Small intestine (tissue), 7 donors: ENCODE results near the gene ADAMTS15. TPM values are rescaled to one million over a fixed set of nuclear protein-coding genes. Genes with fewer than 3 reads are reported as not detected.

Experiments used
- DNase-seq, 2 donors: peaks; one replicate each; pipeline versions ENCODE4 v3.0.0 to v3.0.0-alpha.2; 2013
- FAIRE-seq: peaks from 2 replicates; lab custom pipeline; 2012; peaks lifted over from hg19 to GRCh38; lab: Jason Lieb, UNC
- H3K27ac ChIP-seq, 3 donors: one replicate each; pipeline ENCODE4 v1.5.1; 2013; ENCODE audit warnings: low read length in 2 of 3, mild to moderate bottlenecking in 2 of 3, control low read depth in 1 of 3, inconsistent platforms in 1 of 3, low read depth in 1 of 3, moderate library complexity in 1 of 3
- H3K27me3 ChIP-seq, 3 donors: one replicate each; pipeline ENCODE4 v1.6.1; 2013; ENCODE audit warnings: low read length in 3 of 3, inconsistent platforms in 1 of 3; ENCODE audit not compliant: control insufficient read depth in 3 of 3, insufficient read depth in 3 of 3
- H3K36me3 ChIP-seq, 3 donors: one replicate each; pipeline ENCODE4 v1.6.1; 2013; ENCODE audit warnings: low read length in 3 of 3, inconsistent platforms in 1 of 3, low read depth in 1 of 3, mild to moderate bottlenecking in 1 of 3, moderate library complexity in 1 of 3; ENCODE audit not compliant: control insufficient read depth in 3 of 3, insufficient read depth in 2 of 3
- H3K4me1 ChIP-seq, 3 donors: one replicate each; pipeline ENCODE4 v1.6.1; 2013; ENCODE audit warnings: low read length in 2 of 3, inconsistent platforms in 1 of 3, low read depth in 1 of 3, mild to moderate bottlenecking in 1 of 3, moderate library complexity in 1 of 3; ENCODE audit not compliant: control insufficient read depth in 3 of 3, insufficient read depth in 2 of 3
- H3K4me3 ChIP-seq, 3 donors: one replicate each; pipeline ENCODE4 v1.5.1; 2013; ENCODE audit warnings: low read length in 3 of 3, control low read depth in 1 of 3, inconsistent platforms in 1 of 3, low read depth in 1 of 3, mild to moderate bottlenecking in 1 of 3, moderate library complexity in 1 of 3
- H3K9me3 ChIP-seq, 2 donors: one replicate each; pipeline ENCODE4 v1.6.1; 2013; ENCODE audit warnings: low read depth in 1 of 2, low read length in 1 of 2; ENCODE audit not compliant: control insufficient read depth in 2 of 2, insufficient read depth in 1 of 2
- WGBS, 3 donors: extraction: QIAGEN DNeasy Blood & Tissue Kit; methylation state at CpG; one replicate each; pipeline ENCODE4 v1.1.7; 2013; 5-methylcytosine and 5-hydroxymethylcytosine counted together
- polyA plus RNA-seq, 4 donors: library from polyadenylated mRNA; stranded (reverse) in 3 of 4; unstranded in 1 of 4; fragments of 200-250 nt in 3 of 4; fragments of 120-200 nt in 1 of 4; gene quantifications; one replicate each; pipeline versions ENCODE4 v1.2.1 to v1.2.3, GENCODE V29; 2013
- donor health status: healthy with polysubstance abuse.
- donor health status: control.
- donor health status: control.
- donor health status: Bipolar disorder and iron deficiency.
- donor health status: healthy.

ADAMTS15 gene
- polyA plus RNA-seq, 4 donors: 0.27 to 13.6 (median 7.2) TPM; not detected in 1

DNA sequence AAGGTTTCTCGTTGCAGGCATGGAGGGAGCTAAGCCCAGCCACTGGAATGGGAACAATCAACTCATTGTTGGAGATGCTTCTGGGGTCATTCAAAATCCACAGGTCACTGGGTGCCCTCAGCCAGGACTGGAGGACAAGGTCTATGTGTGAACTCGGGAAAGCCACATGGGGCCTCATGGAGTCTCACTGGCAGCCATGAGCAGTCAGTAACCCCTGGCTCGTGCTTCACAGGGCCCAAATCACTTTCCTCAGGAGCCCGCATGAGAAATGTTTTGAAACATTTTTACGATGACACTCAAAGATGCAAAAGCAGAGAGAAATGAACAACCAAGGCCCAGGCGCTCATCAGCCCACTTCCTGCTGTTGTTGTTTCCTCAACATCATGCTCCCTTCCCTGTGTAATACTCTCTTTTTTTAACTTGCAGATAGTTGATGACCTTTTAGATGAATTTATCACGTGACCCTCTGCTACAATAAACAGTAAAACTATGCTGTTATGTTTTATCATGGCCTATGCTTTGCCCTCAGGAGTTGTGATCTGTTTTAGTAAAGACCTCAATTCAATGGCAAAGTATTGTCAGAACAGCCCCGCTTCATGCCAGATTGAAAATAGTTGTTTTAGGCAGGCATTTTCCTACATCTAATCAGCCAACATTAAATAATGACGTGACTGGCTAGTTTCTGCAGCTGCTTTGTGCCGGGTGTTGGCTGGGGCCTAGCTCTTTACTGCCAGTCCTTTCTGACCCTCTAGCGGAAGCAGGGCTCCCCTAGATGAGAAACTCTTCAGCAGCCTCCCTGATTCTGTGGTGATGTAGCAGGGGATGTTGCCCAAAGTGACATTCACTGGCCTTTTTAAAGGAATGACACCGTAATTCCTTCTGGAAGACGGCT lies 39.7 kb downstream of the ADAMTS15 start:
- FAIRE-seq (no peak), DNase-seq (peak; percentile 35 to 44)
- Histone ChIP-seq H3K27me3 (no peaks in the 10 kb centered on the region), H3K4me1 (peaks cover 3 to 35% (median 6%) of the 10 kb centered on the region in 3 donors), H3K27ac (peak overlapping the region in 1 of 3 donors; percentile 81), H3K9me3 (no peaks in the 10 kb centered on the region), H3K36me3 (no peaks in the 10 kb centered on the region), H3K4me3 (no peak overlapping the region)
- 47 to 62% (median 55%) methylated on average over 13 of the region's 13 CpGs for WGBS, 3 donors

DNA sequence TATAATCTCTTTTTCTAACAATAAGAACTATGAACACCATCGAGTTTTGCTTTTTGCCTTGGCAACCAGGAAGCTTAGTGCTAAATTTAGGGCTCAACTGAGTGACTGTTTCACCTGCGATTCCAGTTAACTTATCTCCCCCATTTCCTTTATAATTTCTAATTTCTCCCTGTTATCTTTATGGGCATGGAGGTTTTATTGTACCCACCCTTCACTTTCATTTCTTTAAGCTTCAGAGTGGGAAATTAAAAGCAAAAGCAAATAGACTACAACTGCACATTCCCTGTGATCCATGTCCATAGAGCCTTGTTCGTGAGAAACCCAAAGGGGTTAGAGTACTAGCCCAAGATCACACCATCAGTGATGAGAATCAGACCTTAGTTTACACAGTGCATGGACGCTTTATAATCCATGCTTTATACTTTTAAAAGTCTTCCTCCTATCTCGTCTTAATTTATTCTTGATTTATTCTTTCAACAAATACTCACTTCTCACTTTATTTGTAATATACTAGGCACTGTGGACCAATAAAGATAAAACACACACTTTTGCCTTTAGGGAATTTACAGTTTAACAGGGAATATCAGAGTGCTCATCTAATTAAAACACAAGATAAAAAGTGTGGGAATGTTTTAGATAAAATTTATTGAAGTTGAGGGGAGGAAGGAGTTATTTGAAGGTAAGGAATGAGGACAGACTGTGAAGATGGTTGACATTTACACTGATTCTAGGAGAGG lies 40.6 kb downstream of the ADAMTS15 start:
- H3K4me1 ChIP-seq: peaks cover 3 to 35% (median 6%) of the 10 kb centered on the region in 3 donors
- H3K9me3 ChIP-seq: no peaks in the 10 kb centered on the region
- peak overlapping the region in 2 of 3 donors; percentile 27 to 81 for H3K27ac ChIP-seq
- H3K36me3 ChIP-seq: no peaks in the 10 kb centered on the region
- no peak overlapping the region for H3K4me3 ChIP-seq
- FAIRE-seq (no peak), DNase-seq (peak; percentile 59 to 71)
- WGBS, 3 donors: 11 to 58% (median 37%) methylated on average over 5 of the region's 5 CpGs
- no peaks in the 10 kb centered on the region for H3K27me3 ChIP-seq

DNA sequence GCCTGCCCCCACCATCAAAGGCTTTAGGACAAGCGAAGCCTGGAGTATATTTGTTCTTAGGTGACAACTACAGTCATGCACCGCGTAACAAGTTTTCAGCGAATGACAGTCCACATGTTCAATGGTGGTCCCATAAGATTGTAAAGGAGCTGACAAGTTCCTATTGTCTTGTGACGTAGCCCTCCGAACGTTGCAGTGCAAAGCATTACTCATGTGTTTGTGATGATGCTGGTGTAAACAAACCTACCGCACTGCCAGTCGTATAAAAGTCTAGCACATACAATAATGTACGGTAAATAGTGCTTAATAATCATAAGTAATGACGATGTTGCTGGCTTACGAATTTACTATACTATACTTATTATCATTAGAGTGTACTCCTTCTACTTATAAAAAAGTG lies 41.3 kb downstream of the ADAMTS15 start:
- no peak overlapping the region for H3K27ac ChIP-seq
- FAIRE-seq (no peak), DNase-seq (no peak)
- WGBS, 3 donors: 87 to 91% (median 88%) methylated on average over 12 of the region's 12 CpGs
- no peak overlapping the region for H3K4me3 ChIP-seq
- no peaks in the 10 kb centered on the region for H3K27me3 ChIP-seq
- H3K9me3 ChIP-seq: no peaks in the 10 kb centered on the region
- H3K36me3 ChIP-seq: no peaks in the 10 kb centered on the region
- H3K4me1 ChIP-seq: peaks cover 3 to 35% (median 6%) of the 10 kb centered on the region in 3 donors

DNA sequence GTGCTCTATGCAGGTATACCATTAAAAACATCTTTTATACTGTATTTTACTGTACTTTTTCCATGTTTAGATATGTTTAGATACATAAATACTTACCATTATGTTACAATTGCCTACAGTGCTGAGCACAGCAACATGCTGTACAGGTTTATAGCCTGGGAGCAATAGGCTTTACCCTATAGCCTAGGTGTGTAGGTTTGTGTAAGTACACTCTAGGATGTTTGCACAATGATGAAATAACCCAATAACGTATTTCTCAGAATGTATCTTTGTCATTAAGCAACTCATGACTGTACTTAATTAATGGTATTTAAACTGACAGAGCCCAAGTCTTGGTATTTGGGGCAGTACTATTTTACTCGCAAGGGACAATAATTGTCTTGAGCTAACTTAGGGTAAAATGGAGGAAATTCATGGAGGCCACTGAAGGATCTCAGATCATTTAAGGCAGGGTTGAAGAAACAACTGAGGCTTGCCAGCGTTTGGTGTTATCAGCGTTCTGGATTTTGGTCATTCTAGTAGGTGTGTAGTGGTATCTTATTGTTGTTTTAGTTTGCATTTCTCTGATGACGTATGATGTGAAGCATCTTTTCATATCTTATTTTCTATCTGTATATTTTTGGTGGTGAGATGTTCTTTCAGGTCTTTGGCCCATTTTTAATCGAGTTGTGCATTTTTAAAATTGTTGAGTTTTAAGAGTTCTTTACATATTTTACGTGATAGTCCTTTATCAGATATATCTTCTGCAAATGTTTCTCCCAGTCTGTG lies 42.4 kb downstream of the ADAMTS15 start:
- Histone ChIP-seq H3K27me3 (no peaks in the 10 kb centered on the region), H3K4me3 (no peak overlapping the region), H3K4me1 (peaks cover 3 to 35% (median 6%) of the 10 kb centered on the region in 3 donors), H3K9me3 (no peaks in the 10 kb centered on the region), H3K27ac (no peak overlapping the region), H3K36me3 (no peaks in the 10 kb centered on the region)
- whole genome bisulfite sequencing, 3 donors: 76 to 84% (median 83%) methylated on average over 7 of the region's 7 CpGs
- DNase-seq (peak; percentile 22 to 62), FAIRE-seq (no peak)

DNA sequence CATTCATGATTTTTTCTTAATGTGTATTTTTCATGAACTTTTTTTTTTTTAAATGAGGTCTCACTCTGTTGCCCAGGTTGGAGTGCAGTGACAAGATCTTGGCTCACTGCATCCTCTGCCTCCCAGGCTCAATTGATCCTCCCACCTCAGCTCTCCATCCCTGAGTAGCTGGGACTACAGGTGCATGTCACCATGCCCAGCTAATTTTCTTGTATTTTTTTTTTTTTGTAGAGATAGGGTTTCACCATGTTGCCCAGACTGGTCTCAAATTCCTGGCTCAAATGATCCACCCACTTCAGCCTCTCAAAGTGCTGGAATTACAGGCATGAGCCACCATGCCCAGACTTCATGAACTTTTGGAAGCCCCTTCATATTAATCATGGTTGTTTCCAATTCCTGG lies 49.7 kb downstream of the ADAMTS15 start:
- DNase-seq: no peak
- FAIRE-seq: no peak
- Histone ChIP-seq H3K9me3 (peaks cover 0 to 8% of the 10 kb centered on the region in 2 donors), H3K4me3 (no peak overlapping the region), H3K27me3 (peaks cover 0 to 2% (median 0%) of the 10 kb centered on the region in 3 donors), H3K4me1 (no peaks in the 10 kb centered on the region), H3K36me3 (no peaks in the 10 kb centered on the region), H3K27ac (no peak overlapping the region)

DNA sequence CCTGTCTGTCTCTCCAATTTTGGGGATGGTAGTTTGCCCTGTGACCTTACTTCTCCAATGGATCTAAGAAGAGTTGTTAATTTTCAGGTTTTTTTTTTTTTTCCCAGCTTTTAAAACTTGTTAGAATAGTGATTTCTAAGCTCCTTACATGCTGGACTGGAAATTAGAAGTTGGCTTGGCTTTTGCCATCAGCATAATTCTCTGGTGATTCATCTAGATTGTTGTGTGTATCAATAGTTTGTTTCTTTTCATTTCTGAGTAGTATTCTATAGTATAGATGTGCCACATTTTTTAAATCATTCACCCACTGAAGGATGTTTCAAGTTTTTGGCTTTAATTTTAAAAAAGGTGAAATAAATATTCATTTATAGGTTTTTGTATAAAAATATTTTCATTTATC lies 51.4 kb downstream of the ADAMTS15 start:
- no peak for DNase-seq
- Histone ChIP-seq H3K27me3 (peaks cover 0 to 2% (median 0%) of the 10 kb centered on the region in 3 donors), H3K27ac (no peak overlapping the region), H3K36me3 (no peaks in the 10 kb centered on the region), H3K4me3 (no peak overlapping the region), H3K4me1 (no peaks in the 10 kb centered on the region), H3K9me3 (peaks cover 0 to 8% of the 10 kb centered on the region in 2 donors)
- no peak for FAIRE-seq

DNA sequence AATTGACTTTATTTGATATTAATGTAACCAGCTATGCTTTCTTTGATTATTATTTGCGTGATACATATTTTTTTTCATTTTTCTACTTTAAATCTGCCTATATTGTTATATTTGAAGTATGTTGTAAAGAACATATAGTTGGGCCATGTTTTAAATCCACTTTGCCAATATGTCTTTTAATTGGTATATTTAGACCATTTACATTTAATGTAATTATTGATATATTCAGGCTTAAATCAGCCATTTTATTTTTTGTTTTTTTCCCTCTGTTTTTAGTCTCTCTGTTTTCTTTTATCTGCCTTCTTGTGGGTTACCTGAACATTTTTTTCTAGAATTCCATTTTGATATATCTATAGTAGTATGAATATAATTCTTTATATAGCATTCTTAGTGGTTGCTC lies 55.9 kb downstream of the ADAMTS15 start:
- FAIRE-seq (no peak), DNase-seq (no peak)
- no peaks in the 10 kb centered on the region for H3K36me3 ChIP-seq
- no peak overlapping the region for H3K27ac ChIP-seq
- 89 to 94% (median 89%) methylated on average over 1 of the region's 1 CpG for WGBS, 3 donors
- H3K4me1 ChIP-seq: no peaks in the 10 kb centered on the region
- H3K4me3 ChIP-seq: no peak overlapping the region
- peaks cover 2 to 19% of the 10 kb centered on the region in 2 donors for H3K9me3 ChIP-seq
- no peaks in the 10 kb centered on the region for H3K27me3 ChIP-seq

DNA sequence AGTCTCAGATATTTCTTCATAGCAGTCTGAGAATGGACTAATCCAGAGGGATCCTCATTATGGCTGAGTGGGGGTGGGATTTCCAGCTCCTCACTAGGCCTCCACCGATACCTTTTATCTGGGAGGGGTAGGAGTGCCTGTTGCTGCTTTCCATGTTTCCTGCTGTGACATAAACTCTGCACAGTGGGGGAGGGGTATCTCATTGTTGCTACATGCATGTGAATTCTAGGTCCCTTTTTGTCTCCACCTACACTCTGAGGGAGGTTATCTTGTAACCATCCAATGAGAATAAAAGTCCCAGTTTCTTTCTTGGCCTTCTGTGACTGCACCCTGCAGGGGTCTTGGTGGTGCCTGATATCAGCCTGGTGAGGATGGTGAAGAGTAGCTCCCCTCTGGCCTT lies 60.5 kb downstream of the ADAMTS15 start:
- no peaks in the 10 kb centered on the region for H3K27me3 ChIP-seq
- FAIRE-seq (no peak), DNase-seq (no peak)
- H3K27ac ChIP-seq: no peak overlapping the region
- H3K9me3 ChIP-seq: peaks cover 2 to 19% of the 10 kb centered on the region in 2 donors
- 85 to 95% (median 94%) methylated on average over 1 of the region's 1 CpG for WGBS, 3 donors
- no peaks in the 10 kb centered on the region for H3K36me3 ChIP-seq
- no peak overlapping the region for H3K4me3 ChIP-seq
- H3K4me1 ChIP-seq: peaks cover 0 to 9% (median 0%) of the 10 kb centered on the region in 3 donors
